PFSK-1 (cell line): Measurements from ENCODE around the gene CDA.

Source experiments
- FOXP2 ChIP-seq: optimal IDR thresholded peaks from 2 replicates; pipeline ENCODE3; 2011; ENCODE audit warnings: borderline replicate concordance, control low read depth, inconsistent platforms; ENCODE audit not compliant: insufficient read depth; ENCODE audit errors: extremely low read length, extremely low read depth
- POLR2AphosphoS5 ChIP-seq: IDR thresholded peaks from 2 replicates; pipeline ENCODE4 v1.6.1; 2012; ENCODE audit warnings: low read depth, mild to moderate bottlenecking, control low read depth, low read length, moderate library complexity
- REST ChIP-seq, 2 experiments: IDR thresholded peaks; 2 replicates each; pipeline versions ENCODE4 v1.6.1 to v1.8.0; 2011 to 2012; ENCODE audit warnings: low read depth in 2 of 2, low read length in 2 of 2, control low read depth in 1 of 2, inconsistent platforms in 1 of 2, mild to moderate bottlenecking in 1 of 2, moderate library complexity in 1 of 2; ENCODE audit not compliant: insufficient read depth in 1 of 2
- SIN3A ChIP-seq: IDR thresholded peaks from 2 replicates; pipeline ENCODE4 v1.6.1; 2012; ENCODE audit warnings: mild to moderate bottlenecking, low read length, moderate library complexity, borderline replicate concordance; ENCODE audit not compliant: insufficient read depth
- TAF1 ChIP-seq: IDR thresholded peaks from 2 replicates; pipeline ENCODE4 v1.6.1; 2012; ENCODE audit warnings: low read length, control low read depth, borderline replicate concordance; ENCODE audit not compliant: insufficient read depth

The CDA gene

GRCh38 chr1:20641975-20642374 is 53.1 kb downstream of the CDA start:
- TF ChIP-seq SIN3A (no peak), TAF1 (no peak), FOXP2 (no peak), POLR2AphosphoS5 (no peak), REST (IDR thresholded peaks at IDR 0.05; ENCODE audit: insufficient read depth in 1 of 2, low read depth in 2 of 2, low read length in 2 of 2) (no peak)

GRCh38 chr1:20643080-20643479 is 54.2 kb downstream of the CDA start:
- TF ChIP-seq TAF1 (no peak), REST (IDR thresholded peaks at IDR 0.05; ENCODE audit: insufficient read depth in 1 of 2, low read depth in 2 of 2, low read length in 2 of 2) (no peak), SIN3A (no peak), POLR2AphosphoS5 (no peak), FOXP2 (no peak)

- TF ChIP-seq TAF1 (no peak), SIN3A (no peak), FOXP2 (no peak), REST (IDR thresholded peaks at IDR 0.05; ENCODE audit: insufficient read depth in 1 of 2, low read depth in 2 of 2, low read length in 2 of 2) (no peak)
These were observed 55.5 kb downstream of the CDA start for GRCh38 chr1:20644416-20644815.

GRCh38 chr1:20645414-20645813 is 56.5 kb downstream of the CDA start:
- TF ChIP-seq REST (IDR thresholded peaks at IDR 0.05; ENCODE audit: insufficient read depth in 1 of 2, low read depth in 2 of 2, low read length in 2 of 2) (no peak), FOXP2 (no peak), TAF1 (no peak), POLR2AphosphoS5 (no peak), SIN3A (no peak)

- no peak for TF ChIP-seq SIN3A
- no peak for TF ChIP-seq REST (IDR thresholded peaks at IDR 0.05; ENCODE audit: insufficient read depth in 1 of 2, low read depth in 2 of 2, low read length in 2 of 2)
- no peak for TF ChIP-seq POLR2AphosphoS5
- TF ChIP-seq FOXP2 = no peak
- TF ChIP-seq TAF1 = no peak
These were observed 59.5 kb downstream of the CDA start for GRCh38 chr1:20648438-20648837.
